AG08396 (cell line): Measurements from ENCODE around the gene HK3.

Source experiments
- DNase-seq: peaks from one replicate; pipeline ENCODE4 v3.0.0; 2012; ENCODE audit warnings: low spot score, mixed read lengths

HK3 gene, protein sequence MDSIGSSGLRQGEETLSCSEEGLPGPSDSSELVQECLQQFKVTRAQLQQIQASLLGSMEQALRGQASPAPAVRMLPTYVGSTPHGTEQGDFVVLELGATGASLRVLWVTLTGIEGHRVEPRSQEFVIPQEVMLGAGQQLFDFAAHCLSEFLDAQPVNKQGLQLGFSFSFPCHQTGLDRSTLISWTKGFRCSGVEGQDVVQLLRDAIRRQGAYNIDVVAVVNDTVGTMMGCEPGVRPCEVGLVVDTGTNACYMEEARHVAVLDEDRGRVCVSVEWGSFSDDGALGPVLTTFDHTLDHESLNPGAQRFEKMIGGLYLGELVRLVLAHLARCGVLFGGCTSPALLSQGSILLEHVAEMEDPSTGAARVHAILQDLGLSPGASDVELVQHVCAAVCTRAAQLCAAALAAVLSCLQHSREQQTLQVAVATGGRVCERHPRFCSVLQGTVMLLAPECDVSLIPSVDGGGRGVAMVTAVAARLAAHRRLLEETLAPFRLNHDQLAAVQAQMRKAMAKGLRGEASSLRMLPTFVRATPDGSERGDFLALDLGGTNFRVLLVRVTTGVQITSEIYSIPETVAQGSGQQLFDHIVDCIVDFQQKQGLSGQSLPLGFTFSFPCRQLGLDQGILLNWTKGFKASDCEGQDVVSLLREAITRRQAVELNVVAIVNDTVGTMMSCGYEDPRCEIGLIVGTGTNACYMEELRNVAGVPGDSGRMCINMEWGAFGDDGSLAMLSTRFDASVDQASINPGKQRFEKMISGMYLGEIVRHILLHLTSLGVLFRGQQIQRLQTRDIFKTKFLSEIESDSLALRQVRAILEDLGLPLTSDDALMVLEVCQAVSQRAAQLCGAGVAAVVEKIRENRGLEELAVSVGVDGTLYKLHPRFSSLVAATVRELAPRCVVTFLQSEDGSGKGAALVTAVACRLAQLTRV

DNA sequence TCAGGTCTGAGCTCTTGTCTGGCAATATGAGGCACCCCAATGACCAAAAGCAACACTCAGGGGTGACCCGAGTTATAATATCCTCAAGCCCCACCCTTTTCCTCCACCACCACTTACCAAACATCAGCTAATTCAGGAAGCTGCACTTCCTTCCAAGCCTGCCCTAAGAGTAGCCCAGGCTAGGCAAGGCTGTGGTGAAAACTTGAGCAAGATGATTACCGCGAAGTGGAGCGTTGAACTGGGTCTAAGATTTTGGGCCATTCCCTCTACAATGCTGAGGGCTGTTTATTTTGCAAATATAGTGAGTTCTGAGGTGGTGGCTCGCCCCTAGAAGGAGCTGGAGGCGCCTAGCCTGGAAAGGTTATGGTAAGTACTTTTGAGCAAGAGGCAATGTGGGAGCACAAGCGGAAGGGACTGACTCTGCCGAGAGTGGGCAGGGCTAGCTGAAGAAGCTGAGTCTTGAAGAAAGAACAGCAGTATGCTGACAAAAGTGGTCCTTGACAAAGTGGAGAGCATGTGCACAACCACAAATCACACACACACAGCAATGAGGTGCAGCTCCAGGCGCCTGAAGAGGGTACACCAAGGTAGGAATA, at the start of gene HK3:
HK3 (minus strand) TSS at position 51 of the 596 bp plus-strand sequence. CDS start 3,187 bp downstream, outside the sequence.
- no peak for DNase-seq

DNA sequence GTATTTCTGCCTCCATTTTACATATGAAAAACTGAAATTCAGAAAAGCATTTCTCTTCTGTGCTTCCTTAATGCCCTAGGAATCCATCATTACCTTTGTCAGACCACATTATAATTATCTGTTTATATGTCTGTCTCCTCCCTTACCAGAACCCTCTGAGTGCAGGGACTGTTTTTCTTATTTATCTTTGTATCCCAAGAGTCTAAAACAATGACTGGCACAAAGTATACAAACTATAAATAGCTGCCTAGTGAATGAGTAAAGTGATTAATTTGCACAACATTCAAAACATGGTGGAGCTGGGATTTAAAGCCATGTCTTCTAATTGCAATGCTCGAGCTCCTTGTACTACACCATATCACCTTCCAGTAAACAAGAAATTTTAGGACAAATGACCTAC, 49.3 kb upstream of the HK3 start:
- DNase-seq = no peak

DNA sequence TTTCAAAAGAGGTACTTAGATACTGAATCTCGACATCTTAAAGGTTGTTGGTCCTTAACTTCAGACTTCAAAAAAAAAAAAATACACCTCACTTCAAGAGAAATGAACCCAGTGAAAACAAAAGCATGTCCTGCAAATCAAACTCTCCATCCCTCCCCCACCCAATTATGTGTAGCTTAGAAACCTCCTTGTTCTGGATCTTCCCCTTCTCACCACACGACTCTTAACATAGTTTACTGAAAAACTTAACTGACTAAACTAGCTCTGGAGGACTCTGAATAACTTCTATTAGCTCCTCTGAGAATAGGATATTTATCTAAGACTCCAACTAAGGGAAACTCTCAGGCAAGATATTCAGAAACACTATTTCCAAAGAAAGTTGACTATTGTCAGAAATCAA, 48.7 kb upstream of the HK3 start:
- no peak for DNase-seq

DNA sequence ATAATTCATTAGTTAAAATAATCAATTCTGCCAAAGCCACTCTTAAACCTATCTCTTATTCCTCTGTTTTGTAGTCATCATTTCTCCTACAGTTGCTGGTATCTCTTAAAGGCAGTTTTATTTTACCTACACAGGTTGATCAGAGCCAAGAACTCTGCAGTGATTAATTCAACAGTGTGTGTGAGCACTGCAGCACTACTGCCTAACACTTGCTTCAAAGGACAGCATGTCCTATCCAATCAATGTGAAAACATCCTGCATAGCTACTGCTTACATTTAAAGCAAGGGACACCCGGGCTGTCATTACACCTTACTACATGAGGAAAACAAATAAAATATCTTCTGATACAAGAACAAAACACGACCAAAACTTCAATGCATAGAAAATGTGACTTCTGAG, 45.1 kb upstream of the HK3 start:
- DNase-seq = no peak

DNA sequence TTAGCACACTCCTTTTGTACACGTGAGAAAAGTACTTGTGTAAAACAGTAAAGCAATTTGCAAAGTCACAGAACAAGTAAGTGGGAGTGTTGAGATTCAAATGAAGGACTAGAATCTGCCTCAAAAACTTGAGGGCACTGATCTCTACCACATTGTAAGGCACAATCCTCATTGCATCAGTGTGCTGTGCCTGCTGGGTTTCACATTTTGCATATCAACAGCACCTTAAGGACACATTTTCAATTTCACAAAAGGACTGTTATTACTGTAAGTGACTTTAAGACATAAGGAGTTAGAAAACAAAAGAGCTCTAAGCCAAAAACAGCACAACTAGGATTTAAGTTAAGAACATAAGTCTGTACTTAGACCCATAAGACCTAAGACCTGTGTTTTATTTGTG, 44.7 kb upstream of the HK3 start:
- DNase-seq = no peak

DNA sequence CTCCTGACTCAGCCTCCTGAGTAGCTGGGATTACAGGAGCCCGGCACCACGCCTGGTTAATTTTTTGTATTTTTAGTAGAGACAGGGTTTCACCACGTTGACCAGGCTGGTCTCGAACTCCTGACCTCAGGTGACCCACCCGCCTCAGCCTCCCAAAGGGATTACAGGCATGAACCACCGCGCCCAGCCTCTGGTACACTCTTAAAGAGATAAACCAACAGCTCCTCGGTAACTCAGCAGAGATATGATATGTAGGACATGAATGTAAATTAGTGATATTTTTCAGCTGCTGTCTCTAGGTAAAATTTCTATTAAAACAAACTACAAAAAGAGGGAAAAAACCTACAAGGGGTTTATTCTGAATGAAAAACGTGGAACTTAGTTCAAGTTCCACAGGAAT, 42.8 kb upstream of the HK3 start:
- DNase-seq = no peak

DNA sequence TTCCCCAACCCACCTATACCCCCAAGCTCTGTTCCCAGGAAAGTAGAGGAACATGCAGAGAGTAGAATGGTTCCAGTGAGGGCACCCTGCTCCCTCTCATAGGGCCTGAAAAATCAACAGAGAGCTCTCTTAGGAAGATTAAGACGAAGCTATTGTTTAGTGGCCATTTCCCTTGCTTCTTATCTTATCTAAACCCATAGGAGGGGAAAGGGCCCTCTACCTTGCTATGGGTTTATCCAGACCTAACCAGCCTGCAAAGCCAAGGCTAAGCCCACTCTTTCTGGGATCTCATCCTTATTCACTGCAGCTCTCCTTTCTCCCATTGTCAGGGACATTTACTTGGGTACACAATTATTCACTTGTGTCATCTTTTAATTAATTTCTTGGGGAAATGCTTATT, 39.3 kb upstream of the HK3 start:
- no peak for DNase-seq

DNA sequence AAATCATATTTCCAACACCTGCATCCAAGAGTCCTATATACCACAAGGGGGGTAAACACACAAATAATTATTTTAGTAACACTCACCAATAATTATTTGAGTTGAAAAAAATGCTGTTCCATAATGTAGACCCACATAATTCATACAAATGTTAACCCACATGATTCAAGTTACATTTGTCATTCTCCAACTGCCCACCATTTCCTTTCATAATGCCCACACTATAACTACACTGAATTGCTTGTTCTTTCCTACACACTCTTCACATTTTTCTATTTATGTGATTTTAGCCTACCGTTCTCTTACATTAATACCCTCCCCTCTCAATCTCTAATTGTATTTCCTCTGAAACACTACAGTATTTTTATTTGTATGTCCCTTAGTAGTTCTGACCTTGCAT, 35.9 kb upstream of the HK3 start:
- DNase-seq = no peak

DNA sequence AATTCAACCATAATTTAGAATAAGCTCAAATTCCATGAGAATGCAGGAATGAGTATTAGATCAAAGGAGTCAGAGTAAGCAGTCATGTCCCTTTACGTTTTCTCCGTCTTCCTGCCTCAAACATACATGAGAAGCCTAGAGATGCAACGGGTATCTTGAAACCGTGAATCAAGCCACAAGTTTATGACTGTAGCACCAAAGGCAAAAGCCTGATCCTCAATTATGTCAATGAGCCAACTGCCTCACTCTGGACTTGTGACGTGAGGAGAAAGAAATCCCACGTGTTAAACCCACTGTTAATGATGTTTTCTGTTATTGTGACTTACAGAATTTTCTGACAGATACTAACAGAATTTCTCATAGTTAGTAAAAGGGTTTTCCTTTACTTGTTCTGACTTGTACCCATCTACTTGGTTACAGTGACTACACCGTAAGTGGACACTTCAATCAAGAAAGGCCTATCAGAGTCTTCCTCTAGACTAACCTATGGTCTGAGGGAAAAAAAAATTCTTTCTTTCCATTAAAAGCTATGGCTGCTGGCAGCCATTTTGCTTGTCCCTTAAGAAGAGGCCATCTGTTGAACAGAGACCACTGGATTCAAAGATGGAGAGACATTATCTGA, 35.3 kb upstream of the HK3 start:
- DNase-seq = no peak

DNA sequence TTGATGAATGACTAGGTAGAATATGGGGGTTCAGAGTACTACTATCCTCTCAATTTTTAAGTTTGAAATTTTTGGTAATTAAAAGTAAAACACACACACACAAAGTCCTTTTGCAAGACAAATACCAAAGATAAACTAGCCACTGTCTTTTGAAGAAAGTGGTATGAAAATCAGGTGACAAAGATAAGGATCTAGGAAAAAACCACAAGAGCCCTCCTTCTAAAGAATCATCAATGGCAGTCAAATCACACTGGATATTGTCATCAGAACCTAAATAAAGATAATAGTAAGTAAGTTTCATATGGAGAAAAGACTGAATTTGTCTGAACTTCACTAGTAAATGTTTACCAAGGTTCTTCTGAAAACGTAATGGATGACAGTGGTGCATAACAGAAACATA, 30.5 kb upstream of the HK3 start:
- DNase-seq = no peak

DNA sequence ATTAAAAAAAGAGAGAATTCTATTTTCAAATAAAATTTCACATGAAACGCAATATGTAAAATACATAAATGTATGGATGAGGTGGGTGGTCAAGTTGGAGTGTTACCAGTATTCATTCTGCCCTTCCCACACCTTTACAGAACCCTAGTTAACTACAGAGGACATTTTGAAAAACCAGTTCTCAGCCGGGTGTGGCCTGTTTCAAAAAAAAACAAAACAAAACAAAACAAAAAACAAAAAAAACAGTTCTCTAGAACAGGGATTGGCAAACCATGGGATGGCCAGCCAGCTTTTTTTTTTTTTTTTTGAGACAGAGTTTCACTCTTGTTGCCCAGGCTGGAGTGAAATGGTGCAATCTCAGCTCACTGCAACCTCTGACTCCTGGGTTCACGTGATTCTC, 28.4 kb upstream of the HK3 start:
- DNase-seq = no peak

DNA sequence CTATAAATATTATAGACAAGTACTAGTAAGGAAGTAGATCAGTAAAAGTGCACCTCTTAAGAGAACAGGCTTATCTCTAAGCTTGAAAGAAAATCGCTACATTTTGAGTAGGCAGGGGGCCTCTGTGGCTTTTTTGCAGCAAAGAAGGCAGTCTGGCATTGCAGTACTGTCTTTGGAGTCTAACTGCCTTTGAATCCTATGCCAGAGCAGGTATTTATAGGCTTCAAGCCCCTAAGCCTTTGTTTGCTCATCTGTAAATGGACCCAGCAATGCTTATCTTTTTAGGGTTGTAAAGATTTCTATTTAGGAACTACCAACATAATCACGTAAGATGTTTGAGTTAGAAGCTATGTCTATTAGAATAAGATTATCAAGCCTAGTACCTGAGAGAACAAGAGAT, 23.7 kb upstream of the HK3 start:
- no peak for DNase-seq

DNA sequence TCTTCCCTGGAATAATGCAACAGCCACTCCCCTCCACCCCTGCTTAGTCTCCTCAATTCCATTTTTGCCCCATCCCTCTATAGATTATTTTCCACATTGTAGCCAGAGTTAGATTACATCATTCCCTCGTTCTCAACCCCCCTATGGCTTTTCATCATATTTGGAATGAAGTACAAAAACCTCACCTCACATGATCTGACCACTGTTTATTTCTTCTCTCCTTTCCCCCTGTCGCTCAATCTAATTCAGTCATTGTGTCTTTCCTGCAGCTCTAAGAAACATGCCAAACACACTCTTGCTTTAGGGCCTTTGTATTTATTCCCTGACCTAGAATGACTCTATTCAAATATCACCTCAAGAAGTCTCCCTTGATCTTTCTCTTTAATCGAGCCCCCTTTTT, 22.6 kb upstream of the HK3 start:
- DNase-seq = no peak

DNA sequence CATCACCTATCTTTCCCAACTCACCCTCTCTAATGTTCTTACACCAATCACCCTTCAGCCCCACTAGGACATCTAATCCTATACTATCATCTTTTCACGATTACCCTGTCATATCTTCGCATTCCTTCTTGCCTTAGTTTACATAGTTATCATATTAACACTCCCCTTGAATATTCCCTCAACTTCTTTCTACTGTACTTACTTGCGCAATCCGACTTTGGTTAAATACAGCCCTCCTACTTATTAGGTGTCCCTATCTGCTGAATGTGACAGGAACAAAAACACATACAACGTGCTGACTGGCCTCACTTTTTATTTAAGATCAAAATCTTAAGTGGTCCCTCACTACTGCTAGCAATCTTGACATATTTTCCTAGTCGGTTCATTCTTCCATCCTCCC, 19.5 kb upstream of the HK3 start:
- DNase-seq = no peak

DNA sequence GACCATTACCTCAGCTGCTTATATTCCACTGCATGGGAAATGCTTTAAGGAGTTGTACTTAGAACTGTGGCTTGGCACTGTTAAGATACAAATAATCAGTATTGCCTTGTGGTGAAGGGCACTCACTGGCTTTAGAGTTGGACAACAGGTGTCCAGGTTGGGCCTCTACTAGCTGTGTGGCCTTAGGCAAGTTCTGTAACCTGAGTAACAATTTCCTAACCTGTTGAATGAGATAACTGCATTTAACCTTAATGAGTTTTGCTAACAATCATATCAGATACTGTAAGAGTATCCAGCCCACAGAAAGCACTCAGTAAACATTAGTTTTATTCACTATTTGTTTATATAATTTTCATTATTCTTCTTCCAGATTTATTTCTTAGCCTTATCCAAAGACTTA, 17.2 kb upstream of the HK3 start:
- DNase-seq = no peak

DNA sequence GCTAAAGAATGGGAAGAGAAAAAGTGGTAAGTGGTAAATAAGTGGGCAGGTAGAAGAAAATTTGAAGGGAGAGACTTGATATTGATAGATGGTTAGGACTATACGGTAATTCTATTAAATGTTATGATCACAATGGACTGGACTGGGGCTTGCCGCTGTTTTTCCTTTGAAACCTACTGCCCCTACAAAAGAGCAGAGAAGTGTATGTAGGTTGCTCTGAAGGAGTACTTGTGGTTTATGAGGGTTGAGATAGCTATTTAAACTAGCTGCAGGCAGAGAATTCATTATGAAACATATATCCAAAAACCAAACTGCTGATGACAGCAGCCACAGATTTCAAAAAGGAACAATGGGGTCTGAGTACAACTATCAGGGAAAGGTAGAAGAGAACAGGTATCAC, 16.8 kb upstream of the HK3 start:
- DNase-seq = no peak

DNA sequence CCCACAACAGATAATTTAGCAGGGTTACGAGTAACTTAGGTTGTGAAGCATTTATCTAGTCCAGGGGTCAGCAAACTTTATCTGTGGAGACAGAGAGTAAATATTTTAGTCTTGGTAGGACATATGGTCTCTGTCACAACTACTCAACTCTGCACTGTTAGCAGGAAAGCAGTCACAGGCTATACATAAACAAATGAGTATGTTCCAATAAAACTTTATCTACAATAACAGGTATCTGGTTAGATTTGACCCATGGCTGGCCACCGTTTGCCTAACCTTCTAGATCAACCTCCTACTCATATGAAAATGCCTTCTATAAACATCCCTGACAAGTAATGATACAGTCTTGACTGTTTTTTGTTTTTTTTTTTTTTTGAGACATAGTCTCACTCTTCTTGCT, 13.0 kb upstream of the HK3 start:
- DNase-seq = no peak

DNA sequence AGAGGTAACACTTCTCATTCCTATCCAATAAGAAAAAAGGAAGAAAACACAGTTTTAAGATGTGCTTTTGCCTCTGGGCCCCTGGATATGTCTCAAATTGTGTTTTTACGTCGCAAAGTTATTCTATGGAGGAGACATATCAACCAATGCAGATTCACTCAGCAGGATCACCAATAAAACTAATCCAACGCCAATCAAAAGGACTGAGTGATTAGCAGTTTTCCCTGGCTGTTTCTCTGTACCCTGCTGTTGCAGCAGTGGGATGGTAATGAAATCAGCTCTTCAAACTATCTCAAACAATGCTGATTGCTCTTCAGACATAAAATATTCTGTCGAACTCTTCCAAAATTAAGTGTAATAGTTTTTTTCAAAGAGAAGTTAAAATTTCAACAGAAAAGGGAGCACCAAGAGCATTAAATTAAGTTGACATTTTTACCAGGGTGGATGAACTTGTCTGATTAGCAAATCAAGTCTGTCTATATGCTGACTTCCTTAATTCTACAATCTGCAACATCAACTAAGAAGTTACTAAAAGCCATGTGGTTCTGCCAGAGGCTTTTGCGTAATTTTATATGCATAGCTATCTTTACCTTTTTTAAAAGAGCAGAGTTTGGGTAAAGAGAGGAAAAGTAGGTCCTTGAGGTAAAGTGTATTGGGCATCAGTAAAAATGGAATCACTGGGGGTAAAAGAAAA, 9.7 kb upstream of the HK3 start:
- DNase-seq = no peak

DNA sequence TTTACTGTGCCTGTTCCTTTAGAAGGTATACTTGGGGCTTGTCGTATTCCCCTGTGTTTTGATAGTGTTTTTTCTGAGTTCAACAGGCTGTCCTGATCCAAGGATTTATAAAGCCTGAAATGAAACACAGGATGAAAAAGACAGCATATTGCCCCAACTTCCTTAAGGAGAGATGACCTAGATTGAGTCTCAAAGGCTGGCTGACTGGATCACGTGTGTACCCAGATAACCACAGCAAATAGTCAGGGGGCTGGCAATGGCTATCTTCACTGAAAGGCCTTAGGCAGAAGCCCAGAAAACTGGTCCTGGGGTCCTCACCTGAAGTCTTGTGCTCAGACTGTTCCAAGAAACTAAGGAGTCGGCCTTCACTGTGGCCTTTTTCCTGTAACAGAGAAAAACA, 7.7 kb upstream of the HK3 start:
- no peak for DNase-seq

DNA sequence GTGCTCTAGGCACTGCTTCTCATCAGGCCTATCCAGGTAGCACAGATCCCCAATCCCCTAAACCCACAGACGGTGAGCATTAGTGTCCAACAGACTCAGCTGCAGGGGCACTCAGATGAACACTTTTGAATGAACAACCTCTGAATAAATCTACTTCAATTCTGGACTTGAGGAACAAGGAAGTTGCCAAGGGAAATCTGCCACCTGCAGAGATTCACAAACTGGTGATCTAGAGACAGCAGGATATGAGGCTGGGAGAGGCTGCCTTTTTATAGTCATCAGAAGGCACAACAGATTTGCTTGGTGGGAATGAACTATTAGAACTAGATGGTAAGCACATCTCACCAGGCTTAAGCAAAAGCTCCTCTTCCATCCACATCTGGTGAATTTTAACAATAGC, 7.0 kb upstream of the HK3 start:
- no peak for DNase-seq

DNA sequence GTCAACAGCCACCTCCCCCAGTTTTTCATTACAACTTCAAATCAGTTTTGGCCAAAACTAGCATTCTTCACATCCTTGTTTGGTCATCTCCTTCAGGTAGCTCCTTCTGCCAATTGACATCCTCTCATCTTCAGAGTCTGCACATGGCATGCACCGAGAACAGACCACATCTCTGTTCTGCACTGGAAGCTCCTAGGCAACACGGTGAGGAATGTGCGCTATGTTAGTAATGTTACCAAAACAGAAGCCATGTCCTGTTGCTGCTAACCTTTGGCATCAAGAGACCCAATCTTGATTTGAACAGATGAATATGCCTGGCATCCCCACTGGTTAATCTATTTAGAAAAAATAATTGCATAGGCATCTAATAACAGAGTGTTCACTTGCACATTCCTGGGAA, 5.1 kb upstream of the HK3 start:
- DNase-seq = no peak
